Peyer's patch (tissue), 4 donors: ENCODE data around the gene MTMR6. TPM values are rescaled to one million over a fixed set of nuclear protein-coding genes. Genes with fewer than 3 reads are reported as not detected.

Experiments
- DNase-seq, 3 donors: peaks; one replicate each; pipeline ENCODE4 v3.0.0-alpha.2; 2017 to 2019
- H3K27ac ChIP-seq, 4 donors: fragments of 200-600 bp; sonication (generic); one replicate each; pipeline ENCODE4 v1.5.1; 2016 to 2019
- H3K27me3 ChIP-seq, 2 donors: fragments of 200-600 bp; sonication (generic); one replicate each; pipeline ENCODE4 v1.5.1; 2019
- H3K36me3 ChIP-seq, 3 donors: fragments of 200-600 bp; sonication (generic); one replicate each; pipeline ENCODE4 v1.5.1; 2016 to 2019
- H3K4me1 ChIP-seq, 4 donors: fragments of 200-600 bp; sonication (generic); one replicate each; pipeline ENCODE4 v1.5.1; 2016 to 2019
- H3K4me3 ChIP-seq, 4 donors: fragments of 200-600 bp; sonication (generic); 1 replicate in 3 of 4; 2 replicates in 1 of 4; pipeline ENCODE4 v1.5.1; 2016 to 2019; ENCODE audit warnings: mild to moderate bottlenecking in 1 of 4
- H3K9me3 ChIP-seq, 4 donors: fragments of 200-600 bp; sonication (generic); one replicate each; pipeline ENCODE4 v1.5.1; 2016 to 2019; ENCODE audit warnings: mild to moderate bottlenecking in 1 of 4
- POLR2A ChIP-seq, 2 donors: fragments of 450-650 bp; IDR thresholded peaks; one replicate each; pipeline ENCODE4 v1.5.1; 2017; ENCODE audit warnings: antibody characterized with exemption in 2 of 2, mild to moderate bottlenecking in 2 of 2, moderate library complexity in 2 of 2
- total RNA-seq, 4 donors: library from RNA; depleted of rRNA; stranded (reverse); fragments of >200 nt; gene quantifications; one replicate each; pipeline ENCODE4 v1.1.0, GENCODE V29; 2016
- TF ChIP-seq, protein P1 (sequence below), 6 experiments: fragments of 450-650 bp in 4 of 6; fragments of 200-600 bp in 2 of 6; sonication (generic) in 1 of 6; IDR thresholded peaks; one replicate each; pipeline ENCODE4 v1.5.1; 2017 to 2019; ENCODE audit warnings: antibody characterized with exemption in 6 of 6, mild to moderate bottlenecking in 3 of 6, moderate library complexity in 1 of 6

The MTMR6 gene
- total RNA-seq: 10 to 100 TPM in 2 of 4 donors, 1 to 10 TPM in 2; 6.4 to 14.9 (median 10.6) TPM

- peak within 1 kb of the TSS; percentile 84 to 92 (median 86) for H3K27ac ChIP-seq
- TF ChIP-seq POLR2A (IDR thresholded peaks at IDR 0.05): peak; percentile 46 to 66
- TF ChIP-seq, protein P1, sequence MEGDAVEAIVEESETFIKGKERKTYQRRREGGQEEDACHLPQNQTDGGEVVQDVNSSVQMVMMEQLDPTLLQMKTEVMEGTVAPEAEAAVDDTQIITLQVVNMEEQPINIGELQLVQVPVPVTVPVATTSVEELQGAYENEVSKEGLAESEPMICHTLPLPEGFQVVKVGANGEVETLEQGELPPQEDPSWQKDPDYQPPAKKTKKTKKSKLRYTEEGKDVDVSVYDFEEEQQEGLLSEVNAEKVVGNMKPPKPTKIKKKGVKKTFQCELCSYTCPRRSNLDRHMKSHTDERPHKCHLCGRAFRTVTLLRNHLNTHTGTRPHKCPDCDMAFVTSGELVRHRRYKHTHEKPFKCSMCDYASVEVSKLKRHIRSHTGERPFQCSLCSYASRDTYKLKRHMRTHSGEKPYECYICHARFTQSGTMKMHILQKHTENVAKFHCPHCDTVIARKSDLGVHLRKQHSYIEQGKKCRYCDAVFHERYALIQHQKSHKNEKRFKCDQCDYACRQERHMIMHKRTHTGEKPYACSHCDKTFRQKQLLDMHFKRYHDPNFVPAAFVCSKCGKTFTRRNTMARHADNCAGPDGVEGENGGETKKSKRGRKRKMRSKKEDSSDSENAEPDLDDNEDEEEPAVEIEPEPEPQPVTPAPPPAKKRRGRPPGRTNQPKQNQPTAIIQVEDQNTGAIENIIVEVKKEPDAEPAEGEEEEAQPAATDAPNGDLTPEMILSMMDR (IDR thresholded peaks at IDR 0.05): peak; percentile 99 to 100 (median 99)
- DNase-seq: peak; percentile 91 to 97 (median 96)
These were observed at the start of gene MTMR6 for GRCh38 chr13:25286969-25287961. Gene MTMR6 (minus strand): TSS chr13:25287488. CDS start chr13:25287247, 241 bp downstream.

DNA sequence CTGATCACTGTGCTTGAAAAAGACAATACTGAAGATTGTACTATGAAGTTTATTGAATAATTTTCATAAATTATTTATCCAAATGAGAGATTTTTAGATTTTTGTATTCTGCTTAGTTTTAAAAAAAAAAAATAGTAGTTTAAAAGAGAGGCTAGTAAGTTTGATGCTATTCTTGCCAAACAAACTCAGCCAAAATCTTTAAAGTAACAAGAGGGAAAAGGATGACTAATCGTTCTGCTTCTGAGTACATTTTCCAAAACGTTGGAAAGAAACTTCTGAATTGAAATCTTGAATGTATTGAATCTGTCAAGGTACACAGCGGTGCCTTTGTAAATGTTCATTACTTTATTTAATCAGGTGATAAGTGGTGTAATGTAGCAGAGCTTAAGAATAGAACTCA lies 48.6 kb upstream of the MTMR6 start:
- Histone ChIP-seq H3K27me3 (no peaks in the 10 kb centered on the region), H3K4me1 (no peaks in the 10 kb centered on the region), H3K4me3 (no peak overlapping the region), H3K36me3 (peaks cover 0 to 43% (median 0%) of the 10 kb centered on the region in 3 donors), H3K9me3 (no peaks in the 10 kb centered on the region), H3K27ac (no peak overlapping the region)
- TF ChIP-seq POLR2A (IDR thresholded peaks at IDR 0.05): no peak
- TF ChIP-seq, protein P1 (IDR thresholded peaks at IDR 0.05): no peak
- no peak for DNase-seq

More at GRCh38 chr13:25286969-25287961, at the start of gene MTMR6:
- no peaks in the 10 kb centered on the region for H3K27me3 ChIP-seq
- no peaks in the 10 kb centered on the region for H3K9me3 ChIP-seq
- H3K4me3 ChIP-seq: peak within 1 kb of the TSS; percentile 52 to 80 (median 69)
- H3K36me3 ChIP-seq: no peaks in the 10 kb centered on the region
- H3K4me1 ChIP-seq: peaks cover 0 to 19% (median 0%) of the 10 kb centered on the region in 4 donors

DNA sequence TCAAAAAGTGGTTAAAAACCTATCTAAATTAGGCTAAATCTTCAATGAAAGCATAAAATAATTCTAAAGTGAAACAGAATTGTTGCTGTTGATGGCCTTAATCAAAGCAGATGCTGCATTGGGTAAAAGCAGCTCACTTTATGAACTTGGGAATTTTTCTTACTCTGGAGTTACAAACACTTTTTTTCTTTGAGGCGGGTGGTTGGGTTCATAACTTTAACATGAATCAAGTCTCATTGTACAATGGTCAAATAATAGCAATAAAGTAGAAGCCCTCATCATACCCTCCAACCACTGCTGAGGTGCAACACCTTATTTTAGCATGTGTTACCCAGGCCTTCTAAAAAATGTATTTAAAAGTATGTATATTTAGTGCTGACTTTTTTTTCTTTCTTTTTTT lies 43.3 kb upstream of the MTMR6 start:
- Histone ChIP-seq H3K36me3 (peaks cover 0 to 77% (median 0%) of the 10 kb centered on the region in 3 donors), H3K4me1 (no peaks in the 10 kb centered on the region)

DNA sequence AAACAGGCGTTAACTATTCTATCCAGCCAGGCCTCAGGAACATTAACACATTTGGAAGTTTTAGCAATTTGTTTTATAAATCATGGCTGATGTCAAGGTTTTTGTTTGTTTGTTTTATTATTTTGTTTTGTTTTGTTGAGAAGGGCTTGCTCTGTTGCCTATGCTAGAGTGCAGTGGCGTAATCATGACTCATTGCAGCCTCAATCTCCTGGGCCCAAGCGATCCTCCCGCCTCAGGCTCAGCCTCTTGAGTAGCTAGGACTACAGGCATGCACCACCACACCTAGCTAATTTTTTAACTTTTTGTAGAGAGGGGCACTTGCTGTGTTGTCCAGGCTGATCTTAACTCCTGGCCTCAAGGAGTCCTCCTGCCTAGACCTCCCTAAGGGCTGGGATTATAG lies 42.4 kb upstream of the MTMR6 start:
- Histone ChIP-seq H3K27ac (no peak overlapping the region), H3K36me3 (peaks cover 0 to 82% (median 0%) of the 10 kb centered on the region in 3 donors), H3K4me1 (no peaks in the 10 kb centered on the region), H3K27me3 (no peaks in the 10 kb centered on the region), H3K9me3 (no peaks in the 10 kb centered on the region), H3K4me3 (no peak overlapping the region)
- no peak for TF ChIP-seq POLR2A (IDR thresholded peaks at IDR 0.05)
- TF ChIP-seq, protein P1 (IDR thresholded peaks at IDR 0.05): no peak
- DNase-seq: no peak

More for the DNA sequence above, 43.3 kb upstream of the MTMR6 start:
- TF ChIP-seq POLR2A (IDR thresholded peaks at IDR 0.05): no peak
- TF ChIP-seq, protein P1 (IDR thresholded peaks at IDR 0.05): no peak
- no peak overlapping the region for H3K27ac ChIP-seq
- H3K27me3 ChIP-seq: no peaks in the 10 kb centered on the region
- H3K4me3 ChIP-seq: no peak overlapping the region
- no peaks in the 10 kb centered on the region for H3K9me3 ChIP-seq
- DNase-seq: no peak

- no peaks in the 10 kb centered on the region for H3K4me1 ChIP-seq
- H3K36me3 ChIP-seq: peaks cover 0 to 82% (median 0%) of the 10 kb centered on the region in 3 donors
- TF ChIP-seq, protein P1 (IDR thresholded peaks at IDR 0.05): no peak
- no peak for TF ChIP-seq POLR2A (IDR thresholded peaks at IDR 0.05)
- no peak overlapping the region for H3K27ac ChIP-seq
- no peak for DNase-seq
- H3K27me3 ChIP-seq: no peaks in the 10 kb centered on the region
- no peak overlapping the region for H3K4me3 ChIP-seq
- H3K9me3 ChIP-seq: no peaks in the 10 kb centered on the region
These were observed 36.8 kb upstream of the MTMR6 start for GRCh38 chr13:25324100-25324499.
